Fibroblast of the aortic adventitia (primary cell): ENCODE data around the gene SMARCD1. TPM values are rescaled to one million over a fixed set of nuclear protein-coding genes. Genes with fewer than 3 reads are reported as not detected.
A peak's percentile ranks its signal among the peaks of the same experiment; 100 is the strongest.

Experiments used
- DNase-seq: peaks from one replicate; pipeline ENCODE4 v3.0.0-alpha.2; 2010; ENCODE audit warnings: low read depth
- H3K4me3 ChIP-seq: 2 replicates; pipeline ENCODE4 v1.5.1; 2011; ENCODE audit warnings: low read depth, mild to moderate bottlenecking, control low read depth, low read length, moderate library complexity
- CTCF ChIP-seq: IDR thresholded peaks from 2 replicates; pipeline ENCODE4 v1.5.1; 2011; ENCODE audit warnings: mild to moderate bottlenecking, low read length, control low read depth, inconsistent platforms; ENCODE audit not compliant: insufficient read depth
- total RNA-seq: library from RNA; depleted of rRNA; stranded (reverse); fragments of >200 nt; gene quantifications from 2 replicates; pipeline ENCODE4 v1.2.3, GENCODE V29; 2012; ENCODE audit warnings: low replicate concordance

The SMARCD1 gene
- total RNA-seq, 1 donor = 49.0 TPM

GRCh38 chr12:50061171-50061570 is 24.0 kb upstream of the SMARCD1 start:
- peak; percentile 46 for DNase-seq
- no peak for TF ChIP-seq CTCF
- H3K4me3 ChIP-seq = no peak overlapping the region

- no peak for DNase-seq
Measured at GRCh38 chr12:50061946-50062686, 23.0 kb upstream of the SMARCD1 start.

GRCh38 chr12:50062728-50063460 is 22.2 kb upstream of the SMARCD1 start:
- no peak overlapping the region for H3K4me3 ChIP-seq
- no peak for TF ChIP-seq CTCF
- no peak for DNase-seq

More at GRCh38 chr12:50061946-50062686, 23.0 kb upstream of the SMARCD1 start:
- no peak for TF ChIP-seq CTCF
- no peak overlapping the region for H3K4me3 ChIP-seq

- DNase-seq = no peak
- H3K4me3 ChIP-seq = no peak overlapping the region
- TF ChIP-seq CTCF = no peak
Measured at GRCh38 chr12:50065726-50066310, 19.3 kb upstream of the SMARCD1 start.

- peak; percentile 61 for DNase-seq
- no peak overlapping the region for H3K4me3 ChIP-seq
- TF ChIP-seq CTCF = no peak
Measured at GRCh38 chr12:50066402-50066801, 18.7 kb upstream of the SMARCD1 start.

- no peak for DNase-seq
- no peak overlapping the region for H3K4me3 ChIP-seq
- no peak for TF ChIP-seq CTCF
Measured at GRCh38 chr12:50069069-50069468, 16.1 kb upstream of the SMARCD1 start.
